IPS-NIHi7 (cell line): ENCODE data around the gene SEC61B.
"Not testable (repeated sequence)": the region's sequence is repeated elsewhere in the genome, so short reads cannot be mapped to it uniquely, and the experiment has no call there.

Source experiments
- DNase-seq: peaks from one replicate; pipeline ENCODE4 v3.0.0; 2012; ENCODE audit warnings: mixed read lengths; ENCODE audit errors: extremely low spot score

Gene SEC61B

GRCh38 chr9:99235926-99236634 lies 14.0 kb downstream of the SEC61B start:
- DNase-seq, result no peak

GRCh38 chr9:99237356-99237755 lies 15.3 kb downstream of the SEC61B start:
- no peak for DNase-seq

- DNase-seq, result not testable (repeated sequence)
Observed at GRCh38 chr9:99237849-99238248, 15.8 kb downstream of the SEC61B start.

- no peak for DNase-seq
Observed at GRCh38 chr9:99238331-99238730, 16.2 kb downstream of the SEC61B start.

- DNase-seq, result no peak
Observed at GRCh38 chr9:99239341-99240060, 17.4 kb downstream of the SEC61B start.

GRCh38 chr9:99241106-99241505 lies 19.0 kb downstream of the SEC61B start:
- DNase-seq, result no peak

GRCh38 chr9:99244344-99245260 lies 22.5 kb downstream of the SEC61B start:
- DNase-seq, result no peak

- no peak for DNase-seq
Observed at GRCh38 chr9:99249619-99250018, 27.5 kb downstream of the SEC61B start.

GRCh38 chr9:99251157-99251556 lies 29.1 kb downstream of the SEC61B start:
- DNase-seq, result no peak

GRCh38 chr9:99253134-99253533 lies 31.1 kb downstream of the SEC61B start:
- DNase-seq, result no peak

GRCh38 chr9:99253772-99254431 lies 31.8 kb downstream of the SEC61B start:
- DNase-seq, result no peak

- DNase-seq, result no peak
Observed at GRCh38 chr9:99255651-99256050, 33.6 kb downstream of the SEC61B start.

- DNase-seq, result no peak
Observed at GRCh38 chr9:99257723-99258389, 35.8 kb downstream of the SEC61B start.

GRCh38 chr9:99259231-99259918 lies 37.3 kb downstream of the SEC61B start:
- DNase-seq, result peak; percentile 19

- no peak for DNase-seq
Observed at GRCh38 chr9:99261923-99262322, 39.8 kb downstream of the SEC61B start.

- no peak for DNase-seq
Observed at GRCh38 chr9:99262949-99263418, 40.9 kb downstream of the SEC61B start.

GRCh38 chr9:99264070-99264680 lies 42.1 kb downstream of the SEC61B start:
- DNase-seq, result peak; percentile 26

- DNase-seq, result no peak
Observed at GRCh38 chr9:99265691-99266090, 43.6 kb downstream of the SEC61B start.

- DNase-seq, result peak; percentile 78
Observed at GRCh38 chr9:99266255-99267023, 44.4 kb downstream of the SEC61B start.
